Neural cell (in vitro differentiated cells): ENCODE measurements around the gene QRFPR. TPM values are rescaled to one million over a fixed set of nuclear protein-coding genes. Genes with fewer than 3 reads are reported as not detected.
"Not testable (repeated sequence)": the region's sequence is repeated elsewhere in the genome, so short reads cannot be mapped to it uniquely, and the experiment has no call there.

Source experiments
- H2AFZ ChIP-seq: fragments of 200-600, 300-800 bp; sonication (generic), shearing (Covaris generic); 2 replicates; pipeline ENCODE4 v1.6.0; 2014; ENCODE audit warnings: low read depth, mild to moderate bottlenecking, antibody characterized with exemption, low read length, moderate library complexity
- H3F3A ChIP-seq: fragments of 200-600 bp; shearing (Covaris generic); 2 replicates; pipeline ENCODE4 v1.6.1; 2016; ENCODE audit warnings: mild to moderate bottlenecking, moderate library complexity, mixed read lengths, antibody characterized with exemption, low read length; ENCODE audit not compliant: insufficient read depth, poor library complexity, severe bottlenecking
- H3K27ac ChIP-seq: fragments of 200-600, 300-800 bp; sonication (generic), shearing (Covaris generic); 2 replicates; pipeline ENCODE4 v1.5.1; 2014; ENCODE audit warnings: mild to moderate bottlenecking, low read length, moderate library complexity
- H3K27me3 ChIP-seq: fragments of 300-800, 200-600 bp; sonication (generic), shearing (Covaris generic); 2 replicates; pipeline ENCODE4 v1.6.0; 2014; ENCODE audit warnings: mild to moderate bottlenecking, low read depth, low read length, moderate library complexity; ENCODE audit not compliant: insufficient read depth
- H3K36me3 ChIP-seq: fragments of 300-800, 200-600 bp; sonication (generic), shearing (Covaris generic); 2 replicates; pipeline ENCODE4 v1.5.1; 2014; ENCODE audit warnings: mild to moderate bottlenecking, antibody characterized with exemption, low read length, moderate library complexity; ENCODE audit not compliant: insufficient read depth
- H3K4me2 ChIP-seq: fragments of 300-800, 200-600 bp; sonication (generic), shearing (Covaris generic); 2 replicates; pipeline ENCODE4 v1.6.0; 2014; ENCODE audit warnings: mild to moderate bottlenecking, low read length
- H3K4me3 ChIP-seq: fragments of 300-800, 200-600 bp; sonication (generic), shearing (Covaris generic); 2 replicates; pipeline ENCODE4 v1.5.1; 2014; ENCODE audit warnings: mild to moderate bottlenecking, low read length, moderate library complexity
- H3K79me2 ChIP-seq: fragments of 200-600 bp; shearing (Covaris generic); replicated peaks from 2 replicates; pipeline ENCODE4 v1.6.0; 2014; ENCODE audit warnings: mild to moderate bottlenecking, low read length, moderate library complexity; ENCODE audit not compliant: insufficient read depth
- H3K9ac ChIP-seq: fragments of 300-800, 200-600 bp; sonication (generic), shearing (Covaris generic); 2 replicates; pipeline ENCODE4 v1.6.1; 2016; ENCODE audit warnings: mild to moderate bottlenecking, low read length, mixed read lengths
- H3K9me2 ChIP-seq: fragments of 200-600 bp; shearing (Covaris generic); 2 replicates; pipeline ENCODE4 v1.6.1; 2016; ENCODE audit warnings: mild to moderate bottlenecking, low read length, mixed read lengths; ENCODE audit not compliant: insufficient read depth
- H3K9me3 ChIP-seq: fragments of 200-600, 300-800 bp; sonication (generic), shearing (Covaris generic); 2 replicates; pipeline ENCODE4 v1.6.1; 2016; ENCODE audit warnings: mild to moderate bottlenecking, mixed run types, low read length, moderate library complexity, mixed read lengths
- H4K20me1 ChIP-seq: fragments of 200-600 bp; shearing (Covaris generic); 2 replicates; pipeline ENCODE4 v1.6.1; 2016; ENCODE audit warnings: mild to moderate bottlenecking, mixed run types; ENCODE audit not compliant: insufficient read depth
- CTCF ChIP-seq: fragments of 450-650 bp; IDR thresholded peaks from 2 replicates; pipeline ENCODE4 v1.5.1; 2014; ENCODE audit warnings: antibody characterized with exemption, mild to moderate bottlenecking, moderate library complexity; ENCODE audit not compliant: poor library complexity, severe bottlenecking
- EP300 ChIP-seq: fragments of 450-650 bp; conservative IDR thresholded peaks from 2 replicates; pipeline ENCODE4 v1.6.1; 2014; ENCODE audit warnings: antibody characterized with exemption, mild to moderate bottlenecking, moderate library complexity; ENCODE audit not compliant: poor library complexity, severe bottlenecking
- EZH2 ChIP-seq: fragments of 200-600, 300-800 bp; shearing (Covaris generic), sonication (generic); IDR thresholded peaks from 2 replicates; pipeline ENCODE4 v1.6.1; 2014; ENCODE audit warnings: antibody characterized with exemption, low read length, borderline replicate concordance, mild to moderate bottlenecking; ENCODE audit not compliant: insufficient read depth, poor library complexity, severe bottlenecking
- MXI1 ChIP-seq: fragments of 450-650 bp; conservative IDR thresholded peaks from 2 replicates; pipeline ENCODE4 v1.6.1; 2014; ENCODE audit warnings: antibody characterized with exemption, mild to moderate bottlenecking; ENCODE audit not compliant: poor library complexity, severe bottlenecking
- POLR2AphosphoS5 ChIP-seq: IDR thresholded peaks from 2 replicates; pipeline ENCODE4 v1.6.1; 2012
- RAD21 ChIP-seq: fragments of 450-650 bp; conservative IDR thresholded peaks from 2 replicates; pipeline ENCODE4 v1.6.1; 2014; ENCODE audit warnings: antibody characterized with exemption, mild to moderate bottlenecking, moderate library complexity
- REST ChIP-seq: IDR thresholded peaks from 2 replicates; pipeline ENCODE4 v1.6.1; 2012; ENCODE audit warnings: borderline replicate concordance
- SMC3 ChIP-seq: fragments of 450-650 bp; conservative IDR thresholded peaks from 2 replicates; pipeline ENCODE4 v1.6.1; 2014; ENCODE audit warnings: antibody characterized with exemption, mild to moderate bottlenecking, moderate library complexity; ENCODE audit not compliant: poor library complexity
- TAF1 ChIP-seq: IDR thresholded peaks from 2 replicates; pipeline ENCODE4 v1.6.1; 2012; ENCODE audit warnings: low read depth
- polyA plus RNA-seq: library from polyadenylated mRNA; depleted of rRNA; stranded (reverse); fragments of >200 nt; gene quantifications from 2 replicates; pipeline ENCODE4 v1.2.3, GENCODE V29; 2014

Gene QRFPR
- polyA plus RNA-seq, 1 donor from 2014 or later = 0.54 TPM

GRCh38 chr4:121411151-121411744 lies 30.4 kb upstream of the QRFPR start:
- no peaks in the 10 kb centered on the region for H4K20me1 ChIP-seq
- H3K9me3 ChIP-seq = no peaks in the 10 kb centered on the region
- H3K4me2 ChIP-seq = no peak overlapping the region
- H3K9ac ChIP-seq = no peak overlapping the region
- no peak overlapping the region for H2AFZ ChIP-seq
- H3K27ac ChIP-seq = no peak overlapping the region
- H3K4me3 ChIP-seq = no peak overlapping the region
- H3K9me2 ChIP-seq = no peaks in the 10 kb centered on the region
- TF ChIP-seq RAD21 = no peak
- TF ChIP-seq TAF1 = no peak
- no peak for TF ChIP-seq REST
- TF ChIP-seq MXI1 = no peak
- no peak for TF ChIP-seq POLR2AphosphoS5
- TF ChIP-seq CTCF = no peak
- TF ChIP-seq EP300 = no peak
- TF ChIP-seq SMC3 = no peak
- TF ChIP-seq EZH2 = no peak
- no peaks in the 10 kb centered on the region for H3K79me2 ChIP-seq
- no peaks in the 10 kb centered on the region for H3K27me3 ChIP-seq
- H3K36me3 ChIP-seq = no peaks in the 10 kb centered on the region
- H3F3A ChIP-seq = no peaks in the 10 kb centered on the region

GRCh38 chr4:121408567-121408966 lies 27.7 kb upstream of the QRFPR start:
- H3K4me2 ChIP-seq, H3K27me3 ChIP-seq, H4K20me1 ChIP-seq, H3K9me2 ChIP-seq, H3K79me2 ChIP-seq, H3K9ac ChIP-seq, H2AFZ ChIP-seq, H3K4me3 ChIP-seq, H3K9me3 ChIP-seq, H3F3A ChIP-seq, H3K27ac ChIP-seq, H3K36me3 ChIP-seq: not testable (repeated sequence)

- no peaks in the 10 kb centered on the region for H3K9me2 ChIP-seq
- TF ChIP-seq MXI1 = no peak
- TF ChIP-seq CTCF = no peak
- TF ChIP-seq POLR2AphosphoS5 = no peak
- no peak for TF ChIP-seq EZH2
- TF ChIP-seq RAD21 = no peak
- TF ChIP-seq SMC3 = no peak
- no peak for TF ChIP-seq REST
- no peak for TF ChIP-seq EP300
- TF ChIP-seq TAF1 = no peak
- H2AFZ ChIP-seq = no peak overlapping the region
- H3K27ac ChIP-seq = no peak overlapping the region
- no peaks in the 10 kb centered on the region for H4K20me1 ChIP-seq
- no peak overlapping the region for H3K9ac ChIP-seq
- no peaks in the 10 kb centered on the region for H3F3A ChIP-seq
- no peaks in the 10 kb centered on the region for H3K36me3 ChIP-seq
- H3K4me3 ChIP-seq = no peak overlapping the region
- no peaks in the 10 kb centered on the region for H3K79me2 ChIP-seq
- no peaks in the 10 kb centered on the region for H3K9me3 ChIP-seq
- no peak overlapping the region for H3K4me2 ChIP-seq
- no peaks in the 10 kb centered on the region for H3K27me3 ChIP-seq
Observed at GRCh38 chr4:121400632-121401031, 19.8 kb upstream of the QRFPR start.
